ENCODE measurements around the gene IGLL1. TPM values are rescaled to one million over a fixed set of nuclear protein-coding genes. Genes with fewer than 3 reads are reported as not detected.

Gene IGLL1
- polyA plus RNA-seq, 1 donor from 2014 or later: not detected

- Histone ChIP-seq H3K4me2 (ENCODE audit: low read length) (no peak overlapping the region), H3K4me3 (ENCODE audit: low read length) (no peak overlapping the region), H3K9me2 (ENCODE audit: insufficient read depth, low read length) (no peaks in the 10 kb centered on the region), H3K27ac (ENCODE audit: low read length) (no peak overlapping the region), H3K9me3 (ENCODE audit: low read length) (no peaks in the 10 kb centered on the region), H3K79me2 (replicated peaks; ENCODE audit: insufficient read depth, low read length) (no peaks in the 10 kb centered on the region), H2AFZ (ENCODE audit: low read depth, low read length) (no peak overlapping the region), H3K27me3 (ENCODE audit: insufficient read depth, low read depth, low read length) (no peaks in the 10 kb centered on the region), H4K20me1 (ENCODE audit: insufficient read depth) (no peaks in the 10 kb centered on the region), H3K36me3 (ENCODE audit: insufficient read depth, low read length) (no peaks in the 10 kb centered on the region), H3F3A (ENCODE audit: insufficient read depth, low read length, poor library complexity, severe bottlenecking) (no peaks in the 10 kb centered on the region), H3K9ac (ENCODE audit: low read length) (no peak overlapping the region)
- TF ChIP-seq TAF1 (IDR thresholded peaks at IDR 0.05; ENCODE audit: low read depth) (no peak), CTCF (IDR thresholded peaks at IDR 0.05; ENCODE audit: poor library complexity, severe bottlenecking) (no peak), MXI1 (conservative IDR thresholded peaks at IDR 0.05; ENCODE audit: poor library complexity, severe bottlenecking) (no peak), EP300 (conservative IDR thresholded peaks at IDR 0.05; ENCODE audit: poor library complexity, severe bottlenecking) (no peak)
Observed at GRCh38 chr22:23606204-23607131, 26.4 kb upstream of the IGLL1 start.

GRCh38 chr22:23604939-23605712 is 25.0 kb upstream of the IGLL1 start:
- Histone ChIP-seq H3K27me3 (ENCODE audit: insufficient read depth, low read depth, low read length) (no peaks in the 10 kb centered on the region), H3F3A (ENCODE audit: insufficient read depth, low read length, poor library complexity, severe bottlenecking) (no peaks in the 10 kb centered on the region), H2AFZ (ENCODE audit: low read depth, low read length) (no peak overlapping the region), H3K36me3 (ENCODE audit: insufficient read depth, low read length) (no peaks in the 10 kb centered on the region), H4K20me1 (ENCODE audit: insufficient read depth) (no peaks in the 10 kb centered on the region), H3K4me3 (ENCODE audit: low read length) (no peak overlapping the region), H3K79me2 (replicated peaks; ENCODE audit: insufficient read depth, low read length) (no peaks in the 10 kb centered on the region), H3K9me2 (ENCODE audit: insufficient read depth, low read length) (no peaks in the 10 kb centered on the region), H3K4me2 (ENCODE audit: low read length) (no peak overlapping the region), H3K9me3 (ENCODE audit: low read length) (no peaks in the 10 kb centered on the region), H3K9ac (ENCODE audit: low read length) (no peak overlapping the region), H3K27ac (ENCODE audit: low read length) (no peak overlapping the region)
- TF ChIP-seq POLR2AphosphoS5 (IDR thresholded peaks at IDR 0.05) (no peak), TAF1 (IDR thresholded peaks at IDR 0.05; ENCODE audit: low read depth) (no peak), CTCF (IDR thresholded peaks at IDR 0.05; ENCODE audit: poor library complexity, severe bottlenecking) (no peak), REST (IDR thresholded peaks at IDR 0.05; ENCODE audit: borderline replicate concordance) (no peak), MXI1 (conservative IDR thresholded peaks at IDR 0.05; ENCODE audit: poor library complexity, severe bottlenecking) (no peak), RAD21 (conservative IDR thresholded peaks at IDR 0.05) (no peak), EP300 (conservative IDR thresholded peaks at IDR 0.05; ENCODE audit: poor library complexity, severe bottlenecking) (no peak), EZH2 (IDR thresholded peaks at IDR 0.05; ENCODE audit: borderline replicate concordance, insufficient read depth, low read length, poor library complexity, severe bottlenecking) (no peak), SMC3 (conservative IDR thresholded peaks at IDR 0.05; ENCODE audit: poor library complexity) (no peak)
